ENCODE data around the gene C16orf74. TPM values are rescaled to one million over a fixed set of nuclear protein-coding genes. Genes with fewer than 3 reads are reported as not detected.

The C16orf74 gene
- total and polyA plus RNA-seq, 2 donors (not counting 1 experiment from before 2014, with no cell fraction given) = 73.0 to 83.3 TPM

- Histone ChIP-seq H3K79me2 (ENCODE audit: control insufficient read depth, insufficient read depth, low read length) (peaks cover 74% of the 10 kb centered on the region), H3K4me1 (ENCODE audit: control insufficient read depth in 2 of 2, insufficient read depth in 2 of 2, low read length in 2 of 2) (peaks cover 7 to 15% of the 10 kb centered on the region in 2 donors), H3K27me3 (replicated peaks in 1 of 4; ENCODE audit: control extremely low read depth in 1 of 4, control insufficient read depth in 3 of 4, insufficient read depth in 4 of 4, low read length in 3 of 4) (no peaks in the 10 kb centered on the region), H3K9ac (ENCODE audit: low read length) (no peak overlapping the region), H3K4me3 (ENCODE audit: control extremely low read depth in 1 of 5, extremely low read depth in 1 of 5, insufficient read depth in 1 of 5, low read depth in 2 of 5, low read length in 4 of 5) (no peak overlapping the region), H3K4me2 (replicated peaks; ENCODE audit: low read depth, low read length, poor library complexity, severe bottlenecking) (no peak overlapping the region), H3K36me3 (replicated peaks in 1 of 2; ENCODE audit: control extremely low read depth in 1 of 2, control insufficient read depth in 1 of 2, extremely low read depth in 1 of 2, insufficient read depth in 2 of 2, low read length in 1 of 2) (peaks cover 6 to 38% of the 10 kb centered on the region in 2 experiments), H3K9me3 (ENCODE audit: control extremely low read depth in 1 of 3, control insufficient read depth in 2 of 3, insufficient read depth in 1 of 3, low read length in 2 of 3) (no peaks in the 10 kb centered on the region), H3K27ac (ENCODE audit: low read length in 2 of 2) (no peak overlapping the region), H2AFZ (ENCODE audit: insufficient read depth, low read depth, low read length, poor library complexity, severe bottlenecking) (no peak overlapping the region), H4K20me1 (ENCODE audit: control insufficient read depth, insufficient read depth, low read length, poor library complexity, severe bottlenecking) (peaks cover 78% of the 10 kb centered on the region)
- intact Hi-C loops (cut with micrococcal nuclease) = no loop called here
- ChIA-PET CTCF (interaction anchor here (1.3 kb wide), 1 partner anchor 17 kb away, joined by 3 read pairs; no protein-coding TSS in a partner anchor), POLR2A (interaction anchor here (0.5 kb wide), 1 partner anchor 10 kb away, joined by 3 read pairs; no protein-coding TSS in a partner anchor)
- Mint-ChIP-seq H3K27ac (no peak overlapping the region), H3K9me3 (ENCODE audit: insufficient read depth) (no peaks in the 10 kb centered on the region), H3K27me3 (no peaks in the 10 kb centered on the region), H3K4me3 (no peak overlapping the region), H3K4me1 (peaks cover 8% of the 10 kb centered on the region)
- ATAC-seq (ENCODE audit: low read depth) (no peak), DNase-seq (no peak)
- WGBS (ENCODE audit: insufficient coverage) = 92% methylated on average over 4 of the region's 5 CpGs
- TF ChIP-seq, protein P1, sequence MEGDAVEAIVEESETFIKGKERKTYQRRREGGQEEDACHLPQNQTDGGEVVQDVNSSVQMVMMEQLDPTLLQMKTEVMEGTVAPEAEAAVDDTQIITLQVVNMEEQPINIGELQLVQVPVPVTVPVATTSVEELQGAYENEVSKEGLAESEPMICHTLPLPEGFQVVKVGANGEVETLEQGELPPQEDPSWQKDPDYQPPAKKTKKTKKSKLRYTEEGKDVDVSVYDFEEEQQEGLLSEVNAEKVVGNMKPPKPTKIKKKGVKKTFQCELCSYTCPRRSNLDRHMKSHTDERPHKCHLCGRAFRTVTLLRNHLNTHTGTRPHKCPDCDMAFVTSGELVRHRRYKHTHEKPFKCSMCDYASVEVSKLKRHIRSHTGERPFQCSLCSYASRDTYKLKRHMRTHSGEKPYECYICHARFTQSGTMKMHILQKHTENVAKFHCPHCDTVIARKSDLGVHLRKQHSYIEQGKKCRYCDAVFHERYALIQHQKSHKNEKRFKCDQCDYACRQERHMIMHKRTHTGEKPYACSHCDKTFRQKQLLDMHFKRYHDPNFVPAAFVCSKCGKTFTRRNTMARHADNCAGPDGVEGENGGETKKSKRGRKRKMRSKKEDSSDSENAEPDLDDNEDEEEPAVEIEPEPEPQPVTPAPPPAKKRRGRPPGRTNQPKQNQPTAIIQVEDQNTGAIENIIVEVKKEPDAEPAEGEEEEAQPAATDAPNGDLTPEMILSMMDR (IDR thresholded peaks at IDR 0.05) = no peak
- no peak for TF ChIP-seq EZH2 (IDR thresholded peaks at IDR 0.05; ENCODE audit: borderline replicate concordance, insufficient read depth, low read depth, low read length, poor library complexity, severe bottlenecking)
Measured at GRCh38 chr16:85730186-85730465, 20.8 kb downstream of the C16orf74 start.

DNA sequence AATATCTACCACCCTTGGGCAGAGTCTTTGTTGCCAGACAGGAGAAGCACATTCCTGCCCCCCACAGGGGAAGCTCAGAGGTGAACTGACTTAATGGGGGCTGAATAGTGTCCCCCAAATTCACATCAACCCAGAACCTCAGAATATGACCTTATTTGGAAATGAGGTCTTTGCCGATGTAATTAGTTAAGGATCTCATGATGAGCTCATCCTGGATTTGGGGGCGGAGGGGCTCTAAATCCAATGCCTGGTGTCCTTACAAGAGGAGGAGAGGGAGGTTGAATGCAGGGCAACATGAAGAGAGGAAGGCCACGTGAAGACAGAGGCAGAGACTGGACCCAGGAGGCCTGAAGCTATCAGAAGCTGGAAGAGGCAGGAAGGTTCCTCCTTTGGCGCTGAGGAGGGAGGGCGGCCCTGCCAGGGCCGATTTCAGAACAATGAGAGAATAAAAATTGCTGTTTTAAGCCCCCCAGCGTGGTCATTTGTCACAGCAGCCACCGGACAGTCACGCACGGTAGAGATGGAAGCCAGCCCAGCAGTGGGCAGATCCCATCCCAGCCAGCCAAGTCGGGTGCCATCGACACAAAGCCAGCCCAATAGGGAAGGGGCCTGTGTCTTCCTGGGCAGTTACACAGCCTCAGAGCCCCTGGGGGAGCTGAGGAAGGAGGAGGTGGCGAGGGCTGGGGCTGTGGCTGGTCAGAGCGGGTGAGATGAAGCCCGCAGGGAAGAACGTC, 21.3 kb downstream of the C16orf74 start:
- peak overlapping the region; percentile 1 for H3K27ac Mint-ChIP-seq

More for the DNA sequence above, 21.3 kb downstream of the C16orf74 start:
- Histone ChIP-seq H3K4me2 (replicated peaks; ENCODE audit: low read depth, low read length, poor library complexity, severe bottlenecking) (no peak overlapping the region), H3K79me2 (ENCODE audit: control insufficient read depth, insufficient read depth, low read length) (peaks cover 76% of the 10 kb centered on the region), H3K9me3 (ENCODE audit: control extremely low read depth in 1 of 3, control insufficient read depth in 2 of 3, insufficient read depth in 1 of 3, low read length in 2 of 3) (no peaks in the 10 kb centered on the region), H3K27me3 (replicated peaks in 1 of 4; ENCODE audit: control extremely low read depth in 1 of 4, control insufficient read depth in 3 of 4, insufficient read depth in 4 of 4, low read length in 3 of 4) (no peaks in the 10 kb centered on the region), H4K20me1 (ENCODE audit: control insufficient read depth, insufficient read depth, low read length, poor library complexity, severe bottlenecking) (peaks cover 79% of the 10 kb centered on the region), H3K4me3 (ENCODE audit: control extremely low read depth in 1 of 5, extremely low read depth in 1 of 5, insufficient read depth in 1 of 5, low read depth in 2 of 5, low read length in 4 of 5) (no peak overlapping the region), H3K27ac (ENCODE audit: low read length in 2 of 2) (no peak overlapping the region), H3K9ac (ENCODE audit: low read length) (no peak overlapping the region), H3K4me1 (ENCODE audit: control insufficient read depth in 2 of 2, insufficient read depth in 2 of 2, low read length in 2 of 2) (peaks cover 2 to 10% of the 10 kb centered on the region in 2 donors), H2AFZ (ENCODE audit: insufficient read depth, low read depth, low read length, poor library complexity, severe bottlenecking) (no peak overlapping the region), H3K36me3 (replicated peaks in 1 of 2; ENCODE audit: control extremely low read depth in 1 of 2, control insufficient read depth in 1 of 2, extremely low read depth in 1 of 2, insufficient read depth in 2 of 2, low read length in 1 of 2) (peaks cover 6 to 40% of the 10 kb centered on the region in 2 experiments)
- WGBS (ENCODE audit: insufficient coverage) = 93% methylated on average over 16 of the region's 16 CpGs
- no peak for TF ChIP-seq EZH2 (IDR thresholded peaks at IDR 0.05; ENCODE audit: borderline replicate concordance, insufficient read depth, low read depth, low read length, poor library complexity, severe bottlenecking)
- TF ChIP-seq, protein P1 (IDR thresholded peaks at IDR 0.05) = no peak
- Mint-ChIP-seq H3K9me3 (ENCODE audit: insufficient read depth) (no peaks in the 10 kb centered on the region), H3K27me3 (no peaks in the 10 kb centered on the region), H3K4me1 (peaks cover 3% of the 10 kb centered on the region), H3K4me3 (no peak overlapping the region)
- ChIA-PET CTCF (interaction anchor here (1.1 to 1.3 kb wide), 2 partner anchors 17 to 74 kb away, joined by 3 read pairs; no protein-coding TSS in a partner anchor), POLR2A (interaction anchor here (0.5 kb wide), 1 partner anchor 11 kb away, joined by 3 read pairs; no protein-coding TSS in a partner anchor)
- ATAC-seq (ENCODE audit: low read depth) = no peak
- intact Hi-C loops (cut with micrococcal nuclease) = no loop called here
- no peak for DNase-seq

Measured in B cell (primary cell).